CD14-positive monocyte (primary cell): ENCODE results near the gene GAN. TPM values are rescaled to one million over a fixed set of nuclear protein-coding genes. Genes with fewer than 3 reads are reported as not detected.

Source experiments
- DNase-seq, 3 donors: peaks; one replicate each; pipeline ENCODE4 v3.0.0-alpha.2; 2011 to 2022
- H2AFZ ChIP-seq: 2 replicates; pipeline ENCODE4 v1.6.0; 2012; ENCODE audit warnings: mild to moderate bottlenecking, low read depth, low read length, inconsistent platforms; ENCODE audit not compliant: insufficient read depth, poor library complexity, severe bottlenecking
- H3K27ac ChIP-seq, 2 donors: 1 replicate in 1 of 2; 2 replicates in 1 of 2; pipeline ENCODE4 v1.5.1; 2012 to 2013; ENCODE audit warnings: low read length in 2 of 2, control low read depth in 1 of 2, inconsistent platforms in 1 of 2, low read depth in 1 of 2, mild to moderate bottlenecking in 1 of 2
- H3K27me3 ChIP-seq, 2 donors: one replicate each; pipeline versions ENCODE4 v1.6.0 to v1.6.1; 2011 to 2013; ENCODE audit warnings: low read length in 2 of 2; ENCODE audit not compliant: control insufficient read depth in 2 of 2, insufficient read depth in 2 of 2
- H3K36me3 ChIP-seq, 2 donors: replicated peaks in 1 of 2; 1 replicate in 1 of 2; 2 replicates in 1 of 2; pipeline versions ENCODE4 v1.5.1 to v1.6.1; 2012 to 2013; ENCODE audit warnings: low read length in 2 of 2, control low read depth in 1 of 2, inconsistent platforms in 1 of 2, mild to moderate bottlenecking in 1 of 2; ENCODE audit not compliant: insufficient read depth in 2 of 2, control insufficient read depth in 1 of 2
- H3K4me1 ChIP-seq, 2 donors: 1 replicate in 1 of 2; 2 replicates in 1 of 2; pipeline versions ENCODE4 v1.5.1 to v1.6.1; 2012 to 2013; ENCODE audit warnings: low read length in 2 of 2, control low read depth in 1 of 2, inconsistent platforms in 1 of 2, mild to moderate bottlenecking in 1 of 2, moderate library complexity in 1 of 2; ENCODE audit not compliant: insufficient read depth in 2 of 2, control insufficient read depth in 1 of 2
- H3K4me2 ChIP-seq: replicated peaks from 2 replicates; pipeline ENCODE3; 2012; ENCODE audit warnings: low read length, moderate library complexity, mild to moderate bottlenecking; ENCODE audit not compliant: poor library complexity, severe bottlenecking; ENCODE audit errors: extremely low read depth
- H3K4me3 ChIP-seq, 3 experiments: fragments of 200-600 bp in 1 of 3; sonication (generic) in 1 of 3; replicated peaks in 1 of 3; 1 replicate in 2 of 3; 2 replicates in 1 of 3; pipeline ENCODE4 v1.5.1; 2011 to 2013; ENCODE audit warnings: low read length in 3 of 3, mild to moderate bottlenecking in 3 of 3, control low read depth in 2 of 3, low read depth in 2 of 3, inconsistent platforms in 1 of 3, moderate library complexity in 1 of 3
- H3K79me2 ChIP-seq: 2 replicates; pipeline ENCODE4 v1.6.0; 2012; ENCODE audit warnings: mild to moderate bottlenecking, control low read depth, inconsistent platforms, low read length, moderate library complexity; ENCODE audit not compliant: insufficient read depth
- H3K9ac ChIP-seq: 2 replicates; pipeline ENCODE4 v1.6.0; 2017; ENCODE audit warnings: low read length, mild to moderate bottlenecking; ENCODE audit not compliant: insufficient read depth, poor library complexity, severe bottlenecking
- H3K9me3 ChIP-seq, 2 donors: replicated peaks in 1 of 2; 1 replicate in 1 of 2; 2 replicates in 1 of 2; pipeline versions ENCODE4 v1.5.1 to v1.6.1; 2012 to 2013; ENCODE audit warnings: low read length in 2 of 2, control low read depth in 1 of 2; ENCODE audit not compliant: control insufficient read depth in 1 of 2, insufficient read depth in 1 of 2
- H4K20me1 ChIP-seq: 2 replicates; pipeline ENCODE4 v1.6.0; 2012; ENCODE audit warnings: mild to moderate bottlenecking, low read length, control low read depth, moderate library complexity; ENCODE audit not compliant: insufficient read depth
- H3K27ac Mint-ChIP-seq, 7 donors: one replicate each; pipeline ENCODE4 v1.8.0; 2020; ENCODE audit warnings: mild to moderate bottlenecking in 7 of 7, mixed read lengths in 7 of 7, moderate library complexity in 6 of 7, inconsistent platforms in 2 of 7
- H3K27me3 Mint-ChIP-seq, 3 donors: one replicate each; pipeline ENCODE4 v1.8.0; 2021 to 2022; ENCODE audit warnings: low read depth in 3 of 3, mild to moderate bottlenecking in 3 of 3, mixed read lengths in 3 of 3, moderate library complexity in 3 of 3, inconsistent platforms in 1 of 3
- H3K36me3 Mint-ChIP-seq, 2 donors: one replicate each; pipeline ENCODE4 v1.8.0; 2020; ENCODE audit warnings: mixed read lengths in 2 of 2, inconsistent platforms in 1 of 2, mild to moderate bottlenecking in 1 of 2
- H3K4me1 Mint-ChIP-seq: one replicate; pipeline ENCODE4 v1.8.0; 2020; ENCODE audit warnings: mild to moderate bottlenecking, mixed read lengths
- H3K4me3 Mint-ChIP-seq, 2 donors: one replicate each; pipeline ENCODE4 v1.8.0; 2020; ENCODE audit warnings: mild to moderate bottlenecking in 2 of 2, mixed read lengths in 2 of 2, moderate library complexity in 1 of 2
- H3K9me3 Mint-ChIP-seq, 7 donors: one replicate each; pipeline ENCODE4 v1.8.0; 2020 to 2022; ENCODE audit warnings: mixed read lengths in 7 of 7, mild to moderate bottlenecking in 6 of 7, moderate library complexity in 6 of 7, inconsistent platforms in 2 of 7
- CTCF ChIP-seq: fragments of 200-600 bp; IDR thresholded peaks from one replicate; pipeline ENCODE4 v1.8.0; 2022; ENCODE audit warnings: antibody characterized with exemption, mild to moderate bottlenecking
- WGBS: methylation state at CpG from one replicate; pipeline ENCODE4 v1.1.5; 2013; ENCODE audit warnings: missing lambda C conversion rate; ENCODE audit not compliant: insufficient coverage; 5-methylcytosine and 5-hydroxymethylcytosine counted together
- intact Hi-C, 2 donors: fragments of 100-400 bp; cut with micrococcal nuclease; formaldehyde crosslinking; loops; one replicate each; pipeline versions ENCODE4 v1.15.0 to v1.15.1; 2023
- polyA plus RNA-seq, 3 donors: library from polyadenylated mRNA; depleted of rRNA in 1 of 3; unstranded in 2 of 3; stranded (reverse) in 1 of 3; fragments of 300-500 nt in 2 of 3; fragments of >200 nt in 1 of 3; fragmentation: Illumina TruSeq in 2 of 3; gene quantifications; 1 replicate in 2 of 3; 2 replicates in 1 of 3; pipeline ENCODE4 v1.2.3, GENCODE V29; 2012 to 2021

GAN gene
- polyA plus RNA-seq, 3 donors = 0.89 to 1.2 (median 1.0) TPM

- Mint-ChIP-seq H3K4me1 (peaks cover 3% of the 10 kb centered on the region), H3K27me3 (no peaks in the 10 kb centered on the region), H3K4me3 (no peak overlapping the region), H3K36me3 (peaks cover 44 to 58% of the 10 kb centered on the region in 2 donors), H3K27ac (no peak overlapping the region), H3K9me3 (no peaks in the 10 kb centered on the region)
- Histone ChIP-seq H3K79me2 (no peaks in the 10 kb centered on the region), H4K20me1 (no peaks in the 10 kb centered on the region), H2AFZ (no peak overlapping the region), H3K4me1 (no peaks in the 10 kb centered on the region), H3K9ac (no peak overlapping the region), H3K27me3 (no peaks in the 10 kb centered on the region), H3K4me2 (no peak overlapping the region), H3K27ac (no peak overlapping the region), H3K36me3 (peaks cover 22 to 57% of the 10 kb centered on the region in 2 donors), H3K9me3 (no peaks in the 10 kb centered on the region), H3K4me3 (no peak overlapping the region)
- TF ChIP-seq CTCF = no peak
- intact Hi-C loops = loop anchor here in 1 of 2 donors (5.0 kb wide), 1 partner anchor 508 kb away; no protein-coding TSS in a partner anchor
- no peak for DNase-seq
- 5% methylated on average over 2 of the region's 3 CpGs for WGBS
These were observed 59.8 kb downstream of the GAN start for GRCh38 chr16:81374550-81374949.

GRCh38 chr16:81376880-81377279 lies 62.1 kb downstream of the GAN start:
- H3K4me1 ChIP-seq = no peaks in the 10 kb centered on the region
- no peak for DNase-seq
- Mint-ChIP-seq H3K9me3 (no peaks in the 10 kb centered on the region), H3K36me3 (peaks cover 37 to 45% of the 10 kb centered on the region in 2 donors), H3K27ac (no peak overlapping the region), H3K4me1 (peaks cover 3% of the 10 kb centered on the region), H3K4me3 (no peak overlapping the region), H3K27me3 (no peaks in the 10 kb centered on the region)
- no peak for TF ChIP-seq CTCF
- no peaks in the 10 kb centered on the region for H3K79me2 ChIP-seq
- no peaks in the 10 kb centered on the region for H3K27me3 ChIP-seq
- WGBS = 70% methylated on average over 5 of the region's 7 CpGs
- no peak overlapping the region for H3K27ac ChIP-seq
- no peak overlapping the region for H3K4me3 ChIP-seq
- no peak overlapping the region for H3K9ac ChIP-seq
- H3K4me2 ChIP-seq = no peak overlapping the region
- no peak overlapping the region for H2AFZ ChIP-seq
- H4K20me1 ChIP-seq = no peaks in the 10 kb centered on the region
- H3K9me3 ChIP-seq = no peaks in the 10 kb centered on the region
- H3K36me3 ChIP-seq = peaks cover 23 to 63% of the 10 kb centered on the region in 2 donors
- intact Hi-C loops = no loop called here
